OCI-LY1 (cell line): Measurements from ENCODE around the gene HRAS.

Experiments
- H2AFZ ChIP-seq: fragments of 200-600 bp; sonication (generic), shearing (Covaris generic); 2 replicates; pipeline ENCODE4 v1.6.0; 2014; ENCODE audit warnings: antibody characterized with exemption, mild to moderate bottlenecking, low read length
- H3F3A ChIP-seq: fragments of 200-600 bp; sonication (generic), shearing (Covaris generic); 2 replicates; pipeline ENCODE4 v1.6.0; 2014; ENCODE audit warnings: mild to moderate bottlenecking, antibody characterized with exemption, low read length, moderate library complexity; ENCODE audit not compliant: insufficient read depth
- H3K27ac ChIP-seq: fragments of 200-600 bp; sonication (generic); 2 replicates; pipeline ENCODE4 v1.5.1; 2014; ENCODE audit warnings: low read length, mixed run types, mild to moderate bottlenecking, low read depth; ENCODE audit not compliant: poor library complexity, severe bottlenecking
- H3K27me3 ChIP-seq: fragments of 200-600 bp; sonication (generic); 2 replicates; pipeline ENCODE4 v1.6.0; 2014; ENCODE audit warnings: antibody characterized with exemption, mild to moderate bottlenecking, low read length, moderate library complexity; ENCODE audit not compliant: insufficient read depth
- H3K36me3 ChIP-seq: fragments of 200-600 bp; sonication (generic); 2 replicates; pipeline ENCODE4 v1.6.1; 2014; ENCODE audit warnings: mild to moderate bottlenecking, antibody characterized with exemption, low read length, moderate library complexity, mixed read lengths; ENCODE audit not compliant: insufficient read depth
- H3K4me1 ChIP-seq: fragments of 200-600 bp; sonication (generic); 2 replicates; pipeline ENCODE4 v1.5.1; 2014; ENCODE audit warnings: mild to moderate bottlenecking, low read length, moderate library complexity; ENCODE audit not compliant: insufficient read depth, severe bottlenecking
- H3K4me2 ChIP-seq: fragments of 200-600 bp; sonication (generic), shearing (Covaris generic); 2 replicates; pipeline ENCODE4 v1.6.1; 2014; ENCODE audit warnings: low read length
- H3K4me3 ChIP-seq: fragments of 200-600 bp; sonication (generic); 2 replicates; pipeline ENCODE4 v1.5.1; 2014; ENCODE audit warnings: low read length, low read depth, mild to moderate bottlenecking, mixed read lengths; ENCODE audit not compliant: poor library complexity, severe bottlenecking
- H3K79me2 ChIP-seq: fragments of 200-600 bp; shearing (Covaris generic); 2 replicates; pipeline ENCODE4 v1.6.1; 2016; ENCODE audit warnings: mixed run types, low read length, mixed read lengths; ENCODE audit not compliant: insufficient read depth
- H3K9ac ChIP-seq: fragments of 200-600 bp; sonication (generic), shearing (Covaris generic); 2 replicates; pipeline ENCODE4 v1.6.1; 2014; ENCODE audit warnings: mild to moderate bottlenecking, low read length, mixed read lengths
- H3K9me2 ChIP-seq: fragments of 200-600 bp; sonication (generic), shearing (Covaris generic); 2 replicates; pipeline ENCODE4 v1.6.1; 2014; ENCODE audit warnings: low read depth, mild to moderate bottlenecking, low read length, mixed read lengths
- H3K9me3 ChIP-seq: fragments of 200-600 bp; shearing (Covaris generic); 2 replicates; pipeline ENCODE4 v1.6.1; 2014; ENCODE audit warnings: low read length, mixed read lengths
- H4K20me1 ChIP-seq: fragments of 200-600 bp; sonication (generic), shearing (Covaris generic); 2 replicates; pipeline ENCODE4 v1.6.0; 2016; ENCODE audit warnings: mild to moderate bottlenecking, low read length; ENCODE audit not compliant: insufficient read depth
- EZH2 ChIP-seq: fragments of 200-600 bp; sonication (generic), shearing (Covaris generic); IDR thresholded peaks from 2 replicates; pipeline ENCODE4 v1.8.0; 2017; ENCODE audit warnings: borderline replicate concordance, mixed run types, mild to moderate bottlenecking, antibody characterized with exemption, low read length, moderate library complexity, mixed read lengths
- TF ChIP-seq, protein P1 (sequence below): fragments of 200-600 bp; sonication (generic), shearing (Covaris generic); IDR thresholded peaks from 2 replicates; pipeline ENCODE4 v1.5.1; 2017; ENCODE audit warnings: mild to moderate bottlenecking, antibody characterized with exemption, low read length, moderate library complexity, mixed read lengths

HRAS gene

GRCh38 chr11:488992-489391, 46.4 kb downstream of the HRAS start:
- no peaks in the 10 kb centered on the region for H3F3A ChIP-seq
- H3K79me2 ChIP-seq, result no peaks in the 10 kb centered on the region
- H3K9me3 ChIP-seq, result no peaks in the 10 kb centered on the region
- H3K27ac ChIP-seq, result no peak overlapping the region
- no peak overlapping the region for H3K9ac ChIP-seq
- H3K4me2 ChIP-seq, result no peak overlapping the region
- H3K9me2 ChIP-seq, result no peaks in the 10 kb centered on the region
- H3K4me3 ChIP-seq, result no peak overlapping the region
- H2AFZ ChIP-seq, result no peak overlapping the region
- H3K36me3 ChIP-seq, result peaks cover 10% of the 10 kb centered on the region
- no peak for TF ChIP-seq EZH2
- peaks cover 10% of the 10 kb centered on the region for H3K4me1 ChIP-seq
- no peaks in the 10 kb centered on the region for H3K27me3 ChIP-seq
- H4K20me1 ChIP-seq, result no peaks in the 10 kb centered on the region

DNA sequence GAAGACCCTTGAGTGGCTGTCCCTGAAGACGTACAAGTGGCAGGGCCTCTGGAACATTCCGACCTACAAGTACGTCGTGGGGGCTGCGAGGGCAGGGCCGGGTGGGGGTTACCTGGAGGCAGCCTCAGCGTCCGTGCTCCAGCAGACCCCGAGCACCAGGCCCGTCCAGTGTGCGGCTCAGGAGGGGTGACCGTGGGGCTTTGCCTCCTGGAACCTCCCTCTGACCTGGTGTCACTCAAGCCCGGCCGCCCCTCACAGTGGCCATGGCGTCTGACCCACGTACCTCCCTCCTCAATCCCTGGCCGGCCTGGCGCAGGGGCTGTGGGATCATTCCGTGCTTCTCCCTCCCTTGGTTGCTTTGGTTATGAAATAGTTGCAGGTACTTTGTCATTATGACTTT, 46.8 kb downstream of the HRAS start:
- H3K9me3 ChIP-seq, result no peaks in the 10 kb centered on the region
- no peaks in the 10 kb centered on the region for H3K9me2 ChIP-seq
- H3K4me2 ChIP-seq, result no peak overlapping the region
- H3K4me1 ChIP-seq, result peaks cover 10% of the 10 kb centered on the region
- no peak overlapping the region for H3K4me3 ChIP-seq
- H3F3A ChIP-seq, result no peaks in the 10 kb centered on the region
- no peak overlapping the region for H2AFZ ChIP-seq
- no peaks in the 10 kb centered on the region for H3K27me3 ChIP-seq
- TF ChIP-seq EZH2, result no peak
- TF ChIP-seq, protein P1, sequence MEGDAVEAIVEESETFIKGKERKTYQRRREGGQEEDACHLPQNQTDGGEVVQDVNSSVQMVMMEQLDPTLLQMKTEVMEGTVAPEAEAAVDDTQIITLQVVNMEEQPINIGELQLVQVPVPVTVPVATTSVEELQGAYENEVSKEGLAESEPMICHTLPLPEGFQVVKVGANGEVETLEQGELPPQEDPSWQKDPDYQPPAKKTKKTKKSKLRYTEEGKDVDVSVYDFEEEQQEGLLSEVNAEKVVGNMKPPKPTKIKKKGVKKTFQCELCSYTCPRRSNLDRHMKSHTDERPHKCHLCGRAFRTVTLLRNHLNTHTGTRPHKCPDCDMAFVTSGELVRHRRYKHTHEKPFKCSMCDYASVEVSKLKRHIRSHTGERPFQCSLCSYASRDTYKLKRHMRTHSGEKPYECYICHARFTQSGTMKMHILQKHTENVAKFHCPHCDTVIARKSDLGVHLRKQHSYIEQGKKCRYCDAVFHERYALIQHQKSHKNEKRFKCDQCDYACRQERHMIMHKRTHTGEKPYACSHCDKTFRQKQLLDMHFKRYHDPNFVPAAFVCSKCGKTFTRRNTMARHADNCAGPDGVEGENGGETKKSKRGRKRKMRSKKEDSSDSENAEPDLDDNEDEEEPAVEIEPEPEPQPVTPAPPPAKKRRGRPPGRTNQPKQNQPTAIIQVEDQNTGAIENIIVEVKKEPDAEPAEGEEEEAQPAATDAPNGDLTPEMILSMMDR, result no peak
- peaks cover 6% of the 10 kb centered on the region for H3K36me3 ChIP-seq
- H4K20me1 ChIP-seq, result no peaks in the 10 kb centered on the region
- H3K9ac ChIP-seq, result no peak overlapping the region
- H3K27ac ChIP-seq, result no peak overlapping the region
- H3K79me2 ChIP-seq, result no peaks in the 10 kb centered on the region

DNA sequence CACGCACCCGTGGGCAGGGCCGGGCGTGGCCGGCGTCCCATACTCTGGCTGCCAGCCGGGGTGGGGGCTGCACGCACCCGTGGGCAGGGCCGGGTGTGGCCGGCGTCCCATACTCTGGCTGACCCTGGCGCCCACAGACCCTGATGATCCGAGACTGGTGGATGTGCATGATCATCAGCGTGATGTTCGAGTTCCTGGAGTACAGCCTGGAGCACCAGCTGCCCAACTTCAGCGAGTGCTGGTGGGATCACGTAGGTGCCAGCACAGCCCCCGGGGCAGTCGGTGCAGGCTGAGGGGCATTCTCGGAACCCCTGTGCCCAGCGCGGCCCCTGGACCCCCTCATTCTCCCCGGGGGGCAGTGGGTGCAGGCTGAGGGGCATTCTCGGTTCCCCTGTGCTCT, 47.3 kb downstream of the HRAS start:
- Histone ChIP-seq H3K9ac (no peak overlapping the region), H3K27ac (no peak overlapping the region), H4K20me1 (no peaks in the 10 kb centered on the region), H3K4me3 (no peak overlapping the region), H3K36me3 (peaks cover under 1% of the 10 kb centered on the region; the same call in 1 of the 2 replicates), H3K9me3 (no peaks in the 10 kb centered on the region), H3K4me2 (no peak overlapping the region), H2AFZ (no peak overlapping the region), H3F3A (no peaks in the 10 kb centered on the region), H3K4me1 (peaks cover 8% of the 10 kb centered on the region), H3K9me2 (no peaks in the 10 kb centered on the region), H3K27me3 (no peaks in the 10 kb centered on the region), H3K79me2 (no peaks in the 10 kb centered on the region)
- no peak for TF ChIP-seq EZH2
- TF ChIP-seq, protein P1, result no peak

DNA sequence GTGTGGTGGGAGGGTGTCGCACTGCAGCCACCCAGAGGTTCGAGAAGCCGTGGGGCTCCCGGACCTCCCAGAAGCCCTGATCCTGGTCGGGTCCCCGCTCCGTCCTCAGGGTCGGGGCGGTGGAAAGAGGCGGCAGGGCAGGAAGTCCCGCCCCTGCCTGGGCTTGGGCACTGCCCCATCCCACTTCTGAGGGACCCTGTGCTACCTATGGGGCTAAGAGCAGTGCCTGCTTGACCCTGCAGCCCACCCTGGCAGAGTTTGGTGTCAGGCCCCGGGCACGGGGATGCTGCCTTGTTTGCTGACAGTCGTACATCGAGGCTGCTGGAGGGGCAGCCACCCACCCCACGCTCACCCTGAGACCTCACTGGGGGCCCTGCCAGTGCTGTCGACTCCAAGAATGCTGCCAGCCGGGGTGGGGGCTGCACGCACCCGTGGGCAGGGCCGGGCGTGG, 47.8 kb downstream of the HRAS start:
- Histone ChIP-seq H3K36me3 (no peaks in the 10 kb centered on the region), H3K9ac (no peak overlapping the region), H4K20me1 (no peaks in the 10 kb centered on the region), H3K9me3 (no peaks in the 10 kb centered on the region), H3K4me3 (no peak overlapping the region), H3K4me2 (no peak overlapping the region), H3K27me3 (no peaks in the 10 kb centered on the region), H3K9me2 (no peaks in the 10 kb centered on the region), H3F3A (no peaks in the 10 kb centered on the region), H3K4me1 (peaks cover 4% of the 10 kb centered on the region), H3K79me2 (no peaks in the 10 kb centered on the region), H2AFZ (no peak overlapping the region), H3K27ac (no peak overlapping the region)
- TF ChIP-seq, protein P1, result no peak
- TF ChIP-seq EZH2, result no peak
